ENCODE data around the gene TMEM95. TPM values are rescaled to one million over a fixed set of nuclear protein-coding genes. Genes with fewer than 3 reads are reported as not detected.
A peak's percentile ranks its signal among the peaks of the same experiment; 100 is the strongest.

Gene TMEM95
- total and polyA plus RNA-seq, 2 donors from 2014 or later: not detected

- DNase-seq (peak in 3 of 5 donors; percentile 37 to 78 (median 68)), FAIRE-seq (no peak)
- H3K27ac ChIP-seq (ENCODE audit: low read depth in 2 of 2, low read length in 2 of 2): no peak overlapping the region
- H3K27me3 ChIP-seq (ENCODE audit: control insufficient read depth, insufficient read depth, low read length): no peaks in the 10 kb centered on the region
- H3K4me3 ChIP-seq (ENCODE audit: low read length in 3 of 3): peak overlapping the region in 1 of 3 donors; percentile 82
- no peaks in the 10 kb centered on the region for H3K9me3 ChIP-seq (ENCODE audit: control insufficient read depth in 2 of 3, insufficient read depth in 1 of 3, low read length in 3 of 3)
- intact Hi-C loops (cut with DNase I): no loop called here
- peaks cover 3 to 4% (median 3%) of the 10 kb centered on the region in 3 donors for H3K36me3 ChIP-seq (ENCODE audit: control insufficient read depth in 2 of 3, insufficient read depth in 3 of 3, low read length in 3 of 3)
- H3K4me1 ChIP-seq (ENCODE audit: control insufficient read depth in 2 of 3, insufficient read depth in 2 of 3, low read depth in 1 of 3, low read length in 3 of 3): peaks cover 0 to 8% (median 0%) of the 10 kb centered on the region in 3 donors
- no peak overlapping the region for H3K9ac ChIP-seq (ENCODE audit: low read length in 3 of 3)
- TF ChIP-seq, protein P1, sequence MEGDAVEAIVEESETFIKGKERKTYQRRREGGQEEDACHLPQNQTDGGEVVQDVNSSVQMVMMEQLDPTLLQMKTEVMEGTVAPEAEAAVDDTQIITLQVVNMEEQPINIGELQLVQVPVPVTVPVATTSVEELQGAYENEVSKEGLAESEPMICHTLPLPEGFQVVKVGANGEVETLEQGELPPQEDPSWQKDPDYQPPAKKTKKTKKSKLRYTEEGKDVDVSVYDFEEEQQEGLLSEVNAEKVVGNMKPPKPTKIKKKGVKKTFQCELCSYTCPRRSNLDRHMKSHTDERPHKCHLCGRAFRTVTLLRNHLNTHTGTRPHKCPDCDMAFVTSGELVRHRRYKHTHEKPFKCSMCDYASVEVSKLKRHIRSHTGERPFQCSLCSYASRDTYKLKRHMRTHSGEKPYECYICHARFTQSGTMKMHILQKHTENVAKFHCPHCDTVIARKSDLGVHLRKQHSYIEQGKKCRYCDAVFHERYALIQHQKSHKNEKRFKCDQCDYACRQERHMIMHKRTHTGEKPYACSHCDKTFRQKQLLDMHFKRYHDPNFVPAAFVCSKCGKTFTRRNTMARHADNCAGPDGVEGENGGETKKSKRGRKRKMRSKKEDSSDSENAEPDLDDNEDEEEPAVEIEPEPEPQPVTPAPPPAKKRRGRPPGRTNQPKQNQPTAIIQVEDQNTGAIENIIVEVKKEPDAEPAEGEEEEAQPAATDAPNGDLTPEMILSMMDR (IDR thresholded peaks at IDR 0.05; ENCODE audit: borderline replicate concordance, extremely low read depth, insufficient read depth): no peak
These were observed 38.0 kb downstream of the TMEM95 start for GRCh38 chr17:7392696-7393612.

DNA sequence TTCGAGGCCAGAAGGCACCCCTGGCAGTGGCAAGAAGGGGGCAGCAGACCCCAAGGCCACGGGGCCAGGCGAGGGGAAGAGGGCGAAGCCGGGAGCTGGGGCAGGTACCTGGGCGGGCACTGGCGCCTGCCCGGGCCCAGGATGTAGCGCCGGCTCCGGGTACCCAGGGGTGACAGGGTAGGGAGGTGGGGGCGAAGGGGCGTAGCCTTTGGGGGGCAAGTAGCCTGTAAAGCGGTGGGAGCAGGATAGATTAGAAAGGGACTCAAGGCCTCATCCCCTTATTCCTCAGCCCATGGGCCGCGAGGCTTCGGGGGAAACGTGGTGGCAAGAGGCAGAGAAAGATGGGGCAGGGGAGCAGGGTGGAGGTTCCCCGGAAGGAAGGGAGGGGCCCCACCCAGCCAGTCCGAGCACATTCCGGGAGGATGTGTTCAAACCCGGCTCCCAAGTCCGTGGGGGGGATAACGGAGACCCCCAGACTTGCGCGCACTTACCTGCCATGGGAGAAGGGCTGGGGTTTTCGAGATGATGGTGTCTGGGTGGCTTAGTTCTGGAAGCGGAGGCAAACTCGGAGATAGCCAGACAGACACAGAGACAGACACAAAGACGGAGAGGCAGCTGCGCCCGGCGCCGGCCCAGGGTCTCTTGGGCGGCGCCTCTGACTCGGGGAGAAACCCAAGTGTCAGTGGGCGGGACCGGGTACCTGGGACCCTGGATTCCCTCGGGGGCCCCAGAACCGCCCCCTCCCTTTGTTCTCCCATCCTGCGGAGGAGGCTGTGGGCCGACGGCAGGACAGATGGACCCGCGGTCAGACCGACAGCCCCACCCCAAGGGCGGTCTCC, 38.9 kb downstream of the TMEM95 start:
- H3K4me1 ChIP-seq (ENCODE audit: control insufficient read depth in 2 of 3, insufficient read depth in 2 of 3, low read depth in 1 of 3, low read length in 3 of 3): peaks cover 0 to 8% (median 0%) of the 10 kb centered on the region in 3 donors
- TF ChIP-seq, protein P1 (IDR thresholded peaks at IDR 0.05; ENCODE audit: borderline replicate concordance, extremely low read depth, insufficient read depth): no peak
- intact Hi-C loops (cut with DNase I): no loop called here
- peaks cover 3% of the 10 kb centered on the region in 3 donors for H3K36me3 ChIP-seq (ENCODE audit: control insufficient read depth in 2 of 3, insufficient read depth in 3 of 3, low read length in 3 of 3)
- peak overlapping the region; percentile 75 to 82 (median 75) for H3K4me3 ChIP-seq (ENCODE audit: low read length in 3 of 3)
- DNase-seq (peak; percentile 42 to 79 (median 74)), FAIRE-seq (no peak)
- H3K27ac ChIP-seq (ENCODE audit: low read depth in 2 of 2, low read length in 2 of 2): peak overlapping the region; percentile 90 to 91
- peak overlapping the region; percentile 49 to 87 (median 84) for H3K9ac ChIP-seq (ENCODE audit: low read length in 3 of 3)
- no peaks in the 10 kb centered on the region for H3K27me3 ChIP-seq (ENCODE audit: control insufficient read depth, insufficient read depth, low read length)
- no peaks in the 10 kb centered on the region for H3K9me3 ChIP-seq (ENCODE audit: control insufficient read depth in 2 of 3, insufficient read depth in 1 of 3, low read length in 3 of 3)

GRCh38 chr17:7394452-7395191, 39.7 kb downstream of the TMEM95 start, which contains the start of gene PLSCR3:
PLSCR3 (minus strand) TSS chr17:7394525; CDS start chr17:7394110, 415 bp downstream.
- H3K36me3 ChIP-seq (ENCODE audit: control insufficient read depth in 2 of 3, insufficient read depth in 3 of 3, low read length in 3 of 3): peaks cover 0 to 3% (median 0%) of the 10 kb centered on the region in 3 donors
- intact Hi-C loops (cut with DNase I): no loop called here

More at GRCh38 chr17:7394452-7395191, 39.7 kb downstream of the TMEM95 start, which contains the start of gene PLSCR3:
- H3K9me3 ChIP-seq (ENCODE audit: control insufficient read depth in 2 of 3, insufficient read depth in 1 of 3, low read length in 3 of 3): no peaks in the 10 kb centered on the region
- TF ChIP-seq, protein P1 (IDR thresholded peaks at IDR 0.05; ENCODE audit: borderline replicate concordance, extremely low read depth, insufficient read depth): peak; percentile 22
- H3K4me3 ChIP-seq (ENCODE audit: low read length in 3 of 3): peak within 1 kb of the TSS; percentile 75 to 82 (median 75)
- peaks cover 0 to 8% (median 0%) of the 10 kb centered on the region in 3 donors for H3K4me1 ChIP-seq (ENCODE audit: control insufficient read depth in 2 of 3, insufficient read depth in 2 of 3, low read depth in 1 of 3, low read length in 3 of 3)
- peak within 1 kb of the TSS; percentile 49 to 94 (median 87) for H3K9ac ChIP-seq (ENCODE audit: low read length in 3 of 3)
- DNase-seq (peak; percentile 90 to 96 (median 94)), FAIRE-seq (no peak)
- H3K27me3 ChIP-seq (ENCODE audit: control insufficient read depth, insufficient read depth, low read length): no peaks in the 10 kb centered on the region
- H3K27ac ChIP-seq (ENCODE audit: low read depth in 2 of 2, low read length in 2 of 2): peak within 1 kb of the TSS; percentile 90 to 91

Data from kidney (tissue), 14 donors.